ENCODE data around the gene MTUS2. TPM values are rescaled to one million over a fixed set of nuclear protein-coding genes. Genes with fewer than 3 reads are reported as not detected.
"Not testable (repeated sequence)": the region's sequence is repeated elsewhere in the genome, so short reads cannot be mapped to it uniquely, and the experiment has no call there.

The MTUS2 gene
- total RNA-seq, 2 donors from 2014 or later: 1.9 to 4.9 TPM

DNA sequence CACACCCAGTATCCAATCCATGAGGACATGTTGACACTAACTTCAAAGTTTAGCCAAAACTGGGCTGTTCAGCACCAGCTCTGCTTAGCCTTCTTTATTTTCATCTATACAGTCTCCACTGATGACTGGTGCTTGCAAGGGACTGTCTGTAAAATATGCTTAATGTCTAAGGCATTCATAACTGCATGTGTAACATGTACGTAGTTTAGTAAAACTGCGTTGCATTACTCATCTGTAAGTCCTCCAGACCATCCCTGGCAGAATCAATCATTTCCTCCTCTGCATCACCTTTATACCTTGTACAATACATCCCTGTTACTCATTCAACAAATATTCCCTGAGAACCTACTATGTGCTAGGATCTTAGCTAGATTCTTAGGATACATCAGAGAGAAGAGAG lies 362.1 kb downstream of the MTUS2 start:
- no peak overlapping the region for H3K4me3 Mint-ChIP-seq
- H3K36me3 Mint-ChIP-seq (ENCODE audit: low read depth): no peaks in the 10 kb centered on the region
- no peaks in the 10 kb centered on the region for H3K9me3 ChIP-seq (ENCODE audit: control insufficient read depth, low read length, poor library complexity, severe bottlenecking)
- no peak for ATAC-seq
- no peak overlapping the region for H3K27ac Mint-ChIP-seq
- H3K4me1 Mint-ChIP-seq: no peaks in the 10 kb centered on the region
- no peaks in the 10 kb centered on the region for H3K27me3 Mint-ChIP-seq
- no peak for DNase-seq

DNA sequence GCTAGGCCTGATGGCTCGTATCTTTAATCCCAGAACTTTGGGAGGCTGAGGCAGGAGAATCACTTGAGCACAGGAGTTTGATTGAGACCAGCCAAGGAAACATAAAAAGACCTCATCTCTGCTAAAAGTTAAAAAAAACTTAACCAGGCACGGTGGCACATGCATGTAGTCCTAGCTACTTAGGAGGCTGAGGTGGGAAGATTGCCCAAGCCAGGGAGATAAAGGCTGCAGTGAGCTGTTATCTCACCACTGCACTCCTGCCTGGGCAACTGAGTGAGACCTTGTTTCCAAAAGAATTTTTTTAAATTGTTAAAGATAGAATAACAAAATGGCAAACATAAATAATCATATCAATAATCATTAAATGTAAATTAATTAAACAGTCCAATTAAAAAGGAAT lies 365.8 kb downstream of the MTUS2 start:
- DNase-seq (no peak), ATAC-seq (no peak)
- Mint-ChIP-seq H3K4me1 (no peaks in the 10 kb centered on the region), H3K27ac (no peak overlapping the region), H3K4me3 (no peak overlapping the region), H3K36me3 (ENCODE audit: low read depth) (no peaks in the 10 kb centered on the region), H3K27me3 (no peaks in the 10 kb centered on the region)
- H3K9me3 ChIP-seq (ENCODE audit: control insufficient read depth, low read length, poor library complexity, severe bottlenecking): no peaks in the 10 kb centered on the region

- H3K9me3 ChIP-seq (ENCODE audit: control insufficient read depth, low read length, poor library complexity, severe bottlenecking): no peaks in the 10 kb centered on the region
- no peaks in the 10 kb centered on the region for H3K4me1 Mint-ChIP-seq
- DNase-seq (no peak), ATAC-seq (no peak)
- no peak overlapping the region for H3K27ac Mint-ChIP-seq
- H3K36me3 Mint-ChIP-seq (ENCODE audit: low read depth): no peaks in the 10 kb centered on the region
- no peaks in the 10 kb centered on the region for H3K27me3 Mint-ChIP-seq
- no peak overlapping the region for H3K4me3 Mint-ChIP-seq
Measured at GRCh38 chr13:29187584-29187983, 367.4 kb downstream of the MTUS2 start.

- Mint-ChIP-seq H3K4me1 (no peaks in the 10 kb centered on the region), H3K36me3 (ENCODE audit: low read depth) (no peaks in the 10 kb centered on the region), H3K4me3 (no peak overlapping the region), H3K27ac (no peak overlapping the region), H3K27me3 (no peaks in the 10 kb centered on the region)
- ATAC-seq (no peak), DNase-seq (no peak)
- H3K9me3 ChIP-seq (ENCODE audit: control insufficient read depth, low read length, poor library complexity, severe bottlenecking): no peaks in the 10 kb centered on the region
Measured at GRCh38 chr13:29190298-29190697, 370.2 kb downstream of the MTUS2 start.

DNA sequence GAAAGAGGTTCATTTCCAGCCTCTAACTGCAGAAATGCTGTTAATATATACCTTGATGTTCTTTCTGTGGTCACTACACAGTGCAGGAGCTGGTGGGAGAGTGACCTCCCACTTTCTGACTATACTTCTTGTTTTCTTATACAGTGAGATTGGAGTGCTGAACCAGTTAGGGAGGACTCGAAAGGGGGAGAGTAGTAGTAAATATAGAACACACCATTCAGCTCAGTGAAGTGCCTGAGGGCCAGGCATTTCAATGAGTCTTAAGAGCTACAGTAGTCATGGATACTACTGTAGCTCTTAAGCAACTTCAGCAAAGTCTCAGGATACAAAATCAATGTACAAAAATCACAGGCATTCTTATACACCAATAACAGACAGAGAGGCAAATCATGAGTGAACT lies 372.9 kb downstream of the MTUS2 start:
- H3K36me3 Mint-ChIP-seq (ENCODE audit: low read depth): no peaks in the 10 kb centered on the region
- no peak overlapping the region for H3K27ac Mint-ChIP-seq
- no peak for DNase-seq
- H3K4me3 Mint-ChIP-seq: no peak overlapping the region
- no peaks in the 10 kb centered on the region for H3K4me1 Mint-ChIP-seq
- ATAC-seq: no peak
- H3K27me3 Mint-ChIP-seq: no peaks in the 10 kb centered on the region
- no peaks in the 10 kb centered on the region for H3K9me3 ChIP-seq (ENCODE audit: control insufficient read depth, low read length, poor library complexity, severe bottlenecking)

DNA sequence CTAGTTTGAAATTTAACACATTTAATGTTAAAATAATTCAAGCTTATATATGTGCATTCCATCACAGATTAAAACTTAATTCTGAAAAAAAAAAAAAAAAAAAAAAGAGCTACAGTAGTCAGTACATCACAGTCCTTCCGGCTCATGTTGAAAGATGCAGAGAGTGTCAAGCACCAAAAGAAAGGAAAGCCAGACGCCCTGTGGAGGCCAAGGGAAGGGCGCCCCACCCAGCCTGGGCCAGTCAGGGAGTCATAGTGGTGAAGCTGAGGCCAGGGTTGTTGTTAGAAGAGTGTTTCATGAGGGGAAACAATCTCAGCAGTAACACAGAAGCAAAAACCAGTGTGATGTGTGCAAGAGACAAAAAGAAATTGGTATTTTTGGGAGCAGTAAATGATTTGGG lies 375.3 kb downstream of the MTUS2 start:
- no peaks in the 10 kb centered on the region for H3K27me3 Mint-ChIP-seq
- ATAC-seq: no peak
- no peak for DNase-seq
- no peak overlapping the region for H3K4me3 Mint-ChIP-seq
- no peak overlapping the region for H3K27ac Mint-ChIP-seq
- H3K4me1 Mint-ChIP-seq: no peaks in the 10 kb centered on the region
- no peaks in the 10 kb centered on the region for H3K36me3 Mint-ChIP-seq (ENCODE audit: low read depth)
- H3K9me3 ChIP-seq (ENCODE audit: control insufficient read depth, low read length, poor library complexity, severe bottlenecking): no peaks in the 10 kb centered on the region

DNA sequence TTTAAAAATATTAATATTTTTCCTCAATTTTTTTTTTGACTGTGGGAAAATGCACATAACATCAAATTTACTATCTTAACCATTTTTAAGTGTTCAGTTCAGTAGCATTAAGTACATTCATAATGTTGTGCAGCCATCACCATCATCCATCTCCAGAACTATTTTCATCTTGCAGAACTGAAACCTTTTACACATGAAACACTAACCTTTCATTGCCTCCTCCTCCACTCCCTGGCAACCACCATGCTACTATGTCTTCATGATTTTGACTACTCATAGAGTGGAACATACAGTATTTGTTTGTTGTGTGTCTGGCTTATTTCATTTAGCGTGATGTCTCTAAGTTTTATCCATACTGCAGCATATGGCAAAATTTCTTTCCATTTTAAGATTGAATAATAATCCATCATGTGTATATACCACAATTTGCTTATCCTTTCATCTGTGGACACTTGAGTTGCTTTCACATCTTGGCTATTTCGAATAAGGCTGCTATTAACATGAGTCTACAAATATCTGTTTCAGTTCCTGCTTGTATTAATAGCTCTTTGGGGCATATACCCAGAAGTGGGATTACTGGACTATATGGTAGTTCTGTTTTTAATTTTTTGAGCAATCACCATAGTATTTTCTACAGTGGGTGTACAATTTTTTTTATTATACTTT lies 376.4 kb downstream of the MTUS2 start:
- DNase-seq (no peak), ATAC-seq (no peak)
- Mint-ChIP-seq H3K27ac (no peak overlapping the region), H3K4me1 (no peaks in the 10 kb centered on the region), H3K4me3 (no peak overlapping the region), H3K27me3 (no peaks in the 10 kb centered on the region), H3K36me3 (ENCODE audit: low read depth) (no peaks in the 10 kb centered on the region)
- H3K9me3 ChIP-seq (ENCODE audit: control insufficient read depth, low read length, poor library complexity, severe bottlenecking): no peaks in the 10 kb centered on the region

GRCh38 chr13:29202753-29203152 lies 382.6 kb downstream of the MTUS2 start:
- not testable (repeated sequence) for H3K4me1 Mint-ChIP-seq; DNase-seq; H3K27ac Mint-ChIP-seq; H3K27me3 Mint-ChIP-seq; ATAC-seq; H3K9me3 ChIP-seq (ENCODE audit: control insufficient read depth, low read length, poor library complexity, severe bottlenecking); H3K4me3 Mint-ChIP-seq; H3K36me3 Mint-ChIP-seq (ENCODE audit: low read depth)

DNA sequence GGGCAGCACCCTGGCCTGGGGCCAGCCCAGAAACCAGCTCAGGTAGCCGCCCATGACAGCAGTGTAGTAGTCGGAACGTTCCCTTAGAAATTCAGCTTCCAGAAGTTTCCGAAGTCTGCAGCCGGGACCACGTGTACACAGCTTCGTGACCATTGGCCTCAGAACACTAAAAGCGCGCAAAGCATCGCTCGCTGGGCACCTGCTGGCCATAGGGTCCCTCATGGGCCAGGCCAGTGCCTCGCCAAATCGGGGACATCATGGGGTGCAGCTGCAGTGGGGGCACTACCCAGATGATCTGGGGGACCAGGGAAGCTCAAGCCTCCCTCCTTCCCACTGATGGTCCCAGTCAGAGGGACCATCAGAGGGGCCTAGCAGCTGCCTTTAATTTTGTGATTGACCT lies 384.5 kb downstream of the MTUS2 start:
- no peaks in the 10 kb centered on the region for H3K36me3 Mint-ChIP-seq (ENCODE audit: low read depth)
- H3K27ac Mint-ChIP-seq: no peak overlapping the region
- no peaks in the 10 kb centered on the region for H3K9me3 ChIP-seq (ENCODE audit: control insufficient read depth, low read length, poor library complexity, severe bottlenecking)
- H3K4me3 Mint-ChIP-seq: no peak overlapping the region
- no peaks in the 10 kb centered on the region for H3K27me3 Mint-ChIP-seq
- H3K4me1 Mint-ChIP-seq: no peaks in the 10 kb centered on the region
- no peak for DNase-seq
- no peak for ATAC-seq

GRCh38 chr13:29210676-29211075 lies 390.5 kb downstream of the MTUS2 start:
- H3K27ac Mint-ChIP-seq: no peak overlapping the region
- no peak for ATAC-seq
- H3K4me1 Mint-ChIP-seq: no peaks in the 10 kb centered on the region
- H3K9me3 ChIP-seq (ENCODE audit: control insufficient read depth, low read length, poor library complexity, severe bottlenecking): no peaks in the 10 kb centered on the region
- DNase-seq: no peak
- H3K4me3 Mint-ChIP-seq: no peak overlapping the region
- no peaks in the 10 kb centered on the region for H3K36me3 Mint-ChIP-seq (ENCODE audit: low read depth)
- no peaks in the 10 kb centered on the region for H3K27me3 Mint-ChIP-seq

DNA sequence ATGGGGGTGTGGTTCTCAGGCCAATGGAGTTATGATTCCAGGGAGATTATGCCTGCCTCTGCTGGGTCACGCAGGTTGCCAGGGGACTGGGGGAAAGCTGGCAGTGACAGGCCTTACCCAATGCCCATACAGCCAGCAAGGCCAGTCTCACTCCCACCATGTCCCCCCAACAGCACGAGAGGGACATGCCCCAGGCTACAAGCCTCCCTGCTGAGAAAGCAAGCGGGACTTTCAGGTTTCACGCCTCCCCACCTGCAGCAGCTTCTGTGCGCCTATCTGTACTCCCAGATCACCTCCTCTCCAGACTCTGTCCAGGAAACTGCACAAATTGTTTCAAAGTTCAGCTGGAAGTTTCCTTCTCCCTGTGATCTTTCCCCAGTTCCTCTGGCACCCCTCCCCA lies 391.0 kb downstream of the MTUS2 start:
- ATAC-seq; DNase-seq; H3K4me1 Mint-ChIP-seq; H3K9me3 ChIP-seq (ENCODE audit: control insufficient read depth, low read length, poor library complexity, severe bottlenecking); H3K27me3 Mint-ChIP-seq; H3K36me3 Mint-ChIP-seq (ENCODE audit: low read depth); H3K27ac Mint-ChIP-seq; H3K4me3 Mint-ChIP-seq: not testable (repeated sequence)

GRCh38 chr13:29222458-29222857 lies 402.3 kb downstream of the MTUS2 start:
- no peak for DNase-seq
- no peak overlapping the region for H3K27ac Mint-ChIP-seq
- H3K9me3 ChIP-seq (ENCODE audit: control insufficient read depth, low read length, poor library complexity, severe bottlenecking): no peaks in the 10 kb centered on the region
- peaks cover 5% of the 10 kb centered on the region for H3K27me3 Mint-ChIP-seq
- no peaks in the 10 kb centered on the region for H3K4me1 Mint-ChIP-seq
- H3K4me3 Mint-ChIP-seq: no peak overlapping the region
- ATAC-seq: no peak
- H3K36me3 Mint-ChIP-seq (ENCODE audit: low read depth): peaks cover 2% of the 10 kb centered on the region

DNA sequence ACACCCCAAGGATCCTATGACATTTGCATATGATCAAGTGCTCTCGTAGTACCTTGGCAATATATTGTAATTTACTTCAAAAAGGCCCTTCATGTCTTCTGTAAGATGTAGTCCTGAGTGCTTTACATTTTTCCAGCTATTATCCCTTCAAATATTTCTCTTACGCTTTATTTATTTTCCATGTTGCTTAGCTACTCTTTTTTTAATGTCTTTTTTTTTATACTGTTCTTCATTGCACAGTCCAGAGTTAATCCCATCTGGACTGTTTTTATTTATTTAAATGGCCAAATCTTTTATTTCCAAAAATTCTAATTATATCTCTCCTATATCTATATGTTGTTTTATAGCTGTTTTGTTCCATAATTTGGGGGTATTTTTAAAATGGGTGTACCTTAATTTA lies 404.1 kb downstream of the MTUS2 start:
- ATAC-seq: no peak
- H3K4me3 Mint-ChIP-seq: no peak overlapping the region
- H3K4me1 Mint-ChIP-seq: no peaks in the 10 kb centered on the region
- no peaks in the 10 kb centered on the region for H3K9me3 ChIP-seq (ENCODE audit: control insufficient read depth, low read length, poor library complexity, severe bottlenecking)
- peaks cover 2% of the 10 kb centered on the region for H3K36me3 Mint-ChIP-seq (ENCODE audit: low read depth)
- no peak overlapping the region for H3K27ac Mint-ChIP-seq
- peaks cover 5% of the 10 kb centered on the region for H3K27me3 Mint-ChIP-seq
- no peak for DNase-seq

DNA sequence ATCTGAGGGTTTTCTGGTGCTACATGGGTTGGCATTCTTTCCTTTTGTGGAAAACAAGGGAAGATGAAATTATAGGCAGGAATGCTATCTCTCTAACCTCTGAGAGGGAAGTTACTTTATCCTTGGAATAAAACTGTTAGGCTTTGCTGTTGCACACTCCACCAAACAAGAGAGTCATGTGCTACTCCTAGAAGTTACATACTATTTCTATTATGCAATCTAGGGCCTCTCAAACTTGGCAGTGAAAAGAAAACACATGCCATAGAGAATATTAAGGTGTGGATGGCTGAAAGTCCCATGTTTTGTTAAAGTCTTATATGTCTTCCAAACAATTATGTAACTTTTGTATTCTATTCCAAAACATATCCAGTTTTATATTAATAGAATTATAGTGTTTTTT lies 407.4 kb downstream of the MTUS2 start:
- Mint-ChIP-seq H3K36me3 (ENCODE audit: low read depth) (no peaks in the 10 kb centered on the region), H3K4me3 (no peak overlapping the region), H3K27ac (no peak overlapping the region), H3K27me3 (peaks cover 5% of the 10 kb centered on the region), H3K4me1 (no peaks in the 10 kb centered on the region)
- ATAC-seq (no peak), DNase-seq (no peak)
- no peaks in the 10 kb centered on the region for H3K9me3 ChIP-seq (ENCODE audit: control insufficient read depth, low read length, poor library complexity, severe bottlenecking)
